GM12878 (cell line): Measurements from ENCODE around the gene GIGYF2. TPM values are rescaled to one million over a fixed set of nuclear protein-coding genes. Genes with fewer than 3 reads are reported as not detected.

ENCODE experiments used
- ATF7 ChIP-seq: fragments of 450-650 bp; IDR thresholded peaks from 2 replicates; pipeline ENCODE4 v1.6.1; 2016; ENCODE audit warnings: low read depth, mild to moderate bottlenecking
- CHD2 ChIP-seq: IDR thresholded peaks from 2 replicates; pipeline ENCODE4 v1.6.1; 2011; ENCODE audit warnings: low read depth, low read length, improper control_type of control experiment, borderline replicate concordance
- JUNB ChIP-seq: IDR thresholded peaks from 2 replicates; pipeline ENCODE4 v1.6.1; 2016; ENCODE audit warnings: antibody characterized with exemption, mild to moderate bottlenecking
- MTA2 ChIP-seq: fragments of 450-650 bp; IDR thresholded peaks from 2 replicates; pipeline ENCODE4 v1.6.1; 2016; ENCODE audit warnings: low read depth, mild to moderate bottlenecking, moderate library complexity
- NBN ChIP-seq: fragments of 450-650 bp; IDR thresholded peaks from 2 replicates; pipeline ENCODE4 v1.6.1; 2016
- NFIC ChIP-seq: IDR thresholded peaks from 2 replicates; pipeline ENCODE4 v1.6.1; 2012; ENCODE audit warnings: low read depth, mild to moderate bottlenecking, inconsistent platforms, low read length, moderate library complexity
- PKNOX1 ChIP-seq: fragments of 450-650 bp; IDR thresholded peaks from 2 replicates; pipeline ENCODE4 v1.6.1; 2016; ENCODE audit warnings: mild to moderate bottlenecking
- POU2F2 ChIP-seq: IDR thresholded peaks from 3 replicates; pipeline ENCODE4 v1.6.1; 2011; ENCODE audit warnings: low read depth, mild to moderate bottlenecking, low read length, borderline replicate concordance
- RELA ChIP-seq: fragments of 450-650 bp; IDR thresholded peaks from 2 replicates; pipeline ENCODE4 v1.8.0; 2014; ENCODE audit warnings: borderline replicate concordance; ENCODE audit not compliant: partially characterized antibody
- RELB ChIP-seq: fragments of 450-650 bp; IDR thresholded peaks from 2 replicates; pipeline ENCODE4 v1.6.1; 2017; ENCODE audit warnings: low read depth, mild to moderate bottlenecking, moderate library complexity
- RUNX3 ChIP-seq: IDR thresholded peaks from 2 replicates; pipeline ENCODE4 v1.6.1; 2012; ENCODE audit warnings: low read length, inconsistent platforms
- SKIL ChIP-seq: fragments of 450-650 bp; IDR thresholded peaks from 2 replicates; pipeline ENCODE4 v1.6.1; 2017; ENCODE audit warnings: mild to moderate bottlenecking, low read depth, inconsistent platforms; ENCODE audit not compliant: poor library complexity, severe bottlenecking
- SP1 ChIP-seq: IDR thresholded peaks from one replicate; pipeline ENCODE4 v1.6.1; 2011; ENCODE audit warnings: low read depth, low read length
- TCF12 ChIP-seq: IDR thresholded peaks from 2 replicates; pipeline ENCODE4 v1.6.1; 2011; ENCODE audit warnings: low read depth, mild to moderate bottlenecking, low read length
- ZNF622 ChIP-seq: fragments of 450-650 bp; IDR thresholded peaks from 2 replicates; pipeline ENCODE4 v1.6.1; 2017; ENCODE audit warnings: mild to moderate bottlenecking, inconsistent platforms
- ZNF687 ChIP-seq: fragments of 450-650 bp; IDR thresholded peaks from 2 replicates; pipeline ENCODE4 v1.6.1; 2017; ENCODE audit warnings: mild to moderate bottlenecking, moderate library complexity
- ZZZ3 ChIP-seq: IDR thresholded peaks from 2 replicates; pipeline ENCODE4 v1.6.1; 2011; ENCODE audit warnings: low read depth; ENCODE audit not compliant: control insufficient read depth, insufficient read length
- polyA plus RNA-seq, 11 experiments: library from polyadenylated mRNA; depleted of rRNA in 4 of 11; unstranded in 6 of 11; stranded (reverse) in 5 of 11; fragments of >200 nt; fragmentation: Nextera tagmentation in 4 of 11; fragmentation: Illumina TruSeq in 1 of 11; extraction: Ambion mirVana in 4 of 11; extraction: Trizol in 1 of 11; gene quantifications; 1 replicate in 1 of 11; 2 replicates in 10 of 11; pipeline versions ENCODE4 v1.2.1 to v1.2.3, GENCODE V29; 2011 to 2016; ENCODE audit warnings: inconsistent platforms in 2 of 11, missing spikeins in 2 of 11, low read depth in 1 of 11
- total RNA-seq, 4 experiments: library from RNA; depleted of rRNA in 3 of 4; stranded (reverse); fragments of >200 nt in 3 of 4; fragmentation: Illumina TruSeq in 1 of 4; extraction: Trizol in 1 of 4; gene quantifications; 2 replicates each; pipeline versions ENCODE4 v1.2.1 to v1.2.3, GENCODE V29; 2013 to 2021

GIGYF2 gene
- total and polyA plus RNA-seq, 10 of the 15 experiments (the other 5 are each of a cell fraction or from before 2014, with no cell fraction given), result 12.2 to 47.2 (median 39.0) TPM

GRCh38 chr2:232838406-232838874 is 141.3 kb downstream of the GIGYF2 start (continued):
- TF ChIP-seq ZNF687, result peak; percentile 44
- TF ChIP-seq NFIC, result 0 out of 2 replicates have a peak, but pooled peaks have one; percentile 36
- TF ChIP-seq TCF12, result peak; percentile 71; the same call in 1 of the 2 replicates
- no peak for TF ChIP-seq SP1
- TF ChIP-seq MTA2, result peak; percentile 48
- TF ChIP-seq CHD2, result peak; percentile 80
- 0 out of 2 replicates have a peak, but pooled peaks have one; percentile 25 for TF ChIP-seq RELB
- no peak for TF ChIP-seq RELA
- TF ChIP-seq ZZZ3, result no peak
- 0 out of 2 replicates have a peak, but pooled peaks have one; percentile 51 for TF ChIP-seq NBN
- peak; percentile 9; the same call in 1 of the 2 replicates for TF ChIP-seq RUNX3
- peak; percentile 54; the same call in 1 of the 2 replicates for TF ChIP-seq ATF7
- TF ChIP-seq ZNF622, result no peak
- no peak for TF ChIP-seq POU2F2
- peak; percentile 22; the same call in 1 of the 2 replicates for TF ChIP-seq PKNOX1
- peak; percentile 40 for TF ChIP-seq SKIL
- 0 out of 2 replicates have a peak, but pooled peaks have one; percentile 39 for TF ChIP-seq JUNB
